ENCODE measurements around the gene CACNA2D1.

CACNA2D1 gene

GRCh38 chr7:81929386-81929785 is 514.2 kb downstream of the CACNA2D1 start:
- no peak for FAIRE-seq

- no peak for FAIRE-seq
Measured at GRCh38 chr7:81926154-81926553, 517.4 kb downstream of the CACNA2D1 start.

- FAIRE-seq = no peak
Measured at GRCh38 chr7:81925530-81925929, 518.0 kb downstream of the CACNA2D1 start.

- no peak for FAIRE-seq
Measured at GRCh38 chr7:81924494-81924893, 519.1 kb downstream of the CACNA2D1 start.

GRCh38 chr7:81919494-81919893 is 524.1 kb downstream of the CACNA2D1 start:
- FAIRE-seq = no peak

GRCh38 chr7:81908220-81908619 is 535.4 kb downstream of the CACNA2D1 start:
- no peak for FAIRE-seq

GRCh38 chr7:81903115-81903514 is 540.5 kb downstream of the CACNA2D1 start:
- no peak for FAIRE-seq

GRCh38 chr7:81902536-81902935 is 541.0 kb downstream of the CACNA2D1 start:
- FAIRE-seq = no peak
